HG02885 (cell line): ENCODE measurements around the gene NPAT.
"Not testable (repeated sequence)": the region's sequence is repeated elsewhere in the genome, so short reads cannot be mapped to it uniquely, and the experiment has no call there.

Source experiments
- ATAC-seq: cut with Tn5 transposase; IDR thresholded peaks from one replicate; pipeline ENCODE4 v1.9.1; 2021; ENCODE audit warnings: mild to moderate bottlenecking; ENCODE audit not compliant: unreplicated experiment, poor library complexity

NPAT gene

DNA sequence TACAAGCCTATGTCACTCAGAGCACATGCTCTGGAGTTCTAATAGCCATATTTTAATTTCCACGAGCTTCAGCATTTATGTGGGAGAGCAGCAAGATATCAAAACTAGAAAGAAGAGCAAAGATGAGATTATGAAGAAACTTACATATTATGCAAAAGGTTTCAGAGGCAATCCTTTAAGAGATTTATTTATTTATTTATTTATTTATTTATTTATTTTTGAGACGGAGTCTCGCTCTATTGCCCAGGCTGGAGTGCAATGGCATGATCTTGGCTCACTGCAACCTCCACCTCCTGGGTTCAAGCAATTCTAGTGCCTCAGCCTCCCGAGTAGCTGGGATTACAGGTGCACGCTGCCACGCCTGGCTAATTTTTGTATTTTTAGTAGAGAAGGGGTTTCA is 59.6 kb downstream of the NPAT start:
- not testable (repeated sequence) for ATAC-seq

DNA sequence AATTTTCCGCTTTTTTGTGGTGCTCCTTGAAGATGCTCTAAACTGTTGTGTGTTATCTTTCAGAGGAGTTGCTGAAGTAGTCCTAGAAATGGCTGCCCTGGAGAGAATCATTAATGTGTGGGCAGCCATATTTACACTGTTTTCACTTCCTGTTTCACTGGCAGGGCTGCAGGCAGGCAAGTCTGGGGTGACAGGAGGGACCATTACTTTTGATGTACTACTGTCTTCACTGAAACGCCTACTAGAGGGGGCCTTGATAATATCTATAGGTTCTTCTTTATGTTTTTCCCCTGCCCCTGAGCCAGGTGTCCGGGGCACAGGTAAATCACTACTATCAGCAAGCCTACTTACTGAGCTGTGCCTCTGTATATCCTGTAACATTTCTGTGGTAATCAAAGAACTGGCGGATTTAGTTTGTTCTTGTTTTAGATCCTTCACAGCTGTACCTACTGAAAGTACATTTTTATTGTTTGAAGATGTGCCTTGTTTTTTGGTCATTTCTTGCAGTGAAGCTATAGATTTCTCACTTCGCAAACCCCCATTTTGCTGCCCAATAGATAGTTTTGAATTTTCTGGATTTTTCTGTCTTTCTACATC is 61.4 kb downstream of the NPAT start:
- ATAC-seq = peak; percentile 99

DNA sequence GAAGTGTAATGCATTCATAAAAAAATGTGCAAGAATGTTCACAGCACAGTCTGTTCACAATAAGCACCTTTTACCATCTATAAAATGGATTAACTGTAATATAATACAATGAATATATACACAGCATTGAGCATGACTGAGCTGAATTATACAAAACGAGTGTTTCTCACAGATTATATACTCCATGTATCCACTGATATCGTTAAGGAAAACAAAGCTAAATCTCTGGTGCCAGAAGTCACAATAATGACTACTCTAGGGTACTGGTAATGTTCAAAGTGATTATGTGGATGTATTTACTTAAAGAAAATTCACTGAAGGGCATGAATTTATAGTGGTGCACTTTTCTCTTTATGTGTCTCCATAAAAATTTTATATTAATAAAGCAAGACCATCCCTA is 67.8 kb downstream of the NPAT start:
- ATAC-seq = no peak

DNA sequence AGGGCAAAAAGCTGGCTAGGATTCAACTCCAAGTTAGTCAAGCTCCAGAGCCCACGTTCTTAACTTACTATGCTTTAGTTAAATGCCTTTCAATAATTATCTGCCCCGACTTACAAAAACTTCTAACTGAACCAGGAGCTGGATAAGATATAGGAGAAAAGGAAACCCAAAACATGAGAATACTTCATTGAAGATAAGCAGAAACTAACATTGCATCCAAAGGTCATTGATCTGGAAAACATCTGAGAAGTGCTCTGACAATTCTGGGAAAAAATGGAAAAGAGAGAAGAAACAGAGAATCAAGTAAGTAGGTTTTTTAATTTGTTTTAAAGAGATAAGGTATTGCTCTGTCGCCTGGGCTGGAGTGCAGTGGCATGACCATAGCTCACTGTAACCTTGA is 73.9 kb downstream of the NPAT start:
- ATAC-seq = no peak

DNA sequence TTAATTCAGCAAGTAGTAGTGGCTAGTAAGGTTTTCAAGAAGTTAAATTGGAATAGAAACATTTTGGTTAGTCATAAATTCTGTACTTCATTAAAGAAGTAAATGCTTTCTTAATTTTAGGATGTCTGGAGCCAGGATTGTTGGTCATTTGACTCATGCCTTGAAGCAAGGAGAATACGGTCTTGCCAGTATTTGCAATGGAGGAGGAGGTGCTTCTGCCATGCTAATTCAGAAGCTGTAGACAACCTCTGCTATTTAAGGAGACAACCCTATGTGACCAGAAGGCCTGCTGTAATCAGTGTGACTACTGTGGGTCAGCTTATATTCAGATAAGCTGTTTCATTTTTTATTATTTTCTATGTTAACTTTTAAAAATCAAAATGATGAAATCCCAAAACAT is 75.3 kb downstream of the NPAT start:
- ATAC-seq = no peak

DNA sequence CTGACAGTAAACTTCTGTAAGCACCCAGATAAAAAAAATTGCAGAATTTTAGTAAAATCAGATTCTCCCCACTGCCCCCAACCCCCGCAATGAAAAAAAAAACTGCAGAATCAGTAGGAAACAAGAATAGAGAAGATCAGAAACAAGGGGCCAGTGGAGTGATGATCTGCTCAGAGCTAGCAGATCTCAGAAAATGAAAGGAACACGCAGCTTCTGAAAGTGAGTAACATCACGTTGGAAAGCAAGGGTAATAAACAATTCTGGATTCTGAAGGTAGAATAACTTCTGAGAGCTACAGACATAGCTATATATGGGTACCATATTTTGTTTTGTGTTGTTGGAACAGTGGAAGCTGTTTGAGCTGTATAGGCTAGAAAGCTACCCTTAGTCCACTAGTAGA is 77.8 kb downstream of the NPAT start:
- no peak for ATAC-seq

DNA sequence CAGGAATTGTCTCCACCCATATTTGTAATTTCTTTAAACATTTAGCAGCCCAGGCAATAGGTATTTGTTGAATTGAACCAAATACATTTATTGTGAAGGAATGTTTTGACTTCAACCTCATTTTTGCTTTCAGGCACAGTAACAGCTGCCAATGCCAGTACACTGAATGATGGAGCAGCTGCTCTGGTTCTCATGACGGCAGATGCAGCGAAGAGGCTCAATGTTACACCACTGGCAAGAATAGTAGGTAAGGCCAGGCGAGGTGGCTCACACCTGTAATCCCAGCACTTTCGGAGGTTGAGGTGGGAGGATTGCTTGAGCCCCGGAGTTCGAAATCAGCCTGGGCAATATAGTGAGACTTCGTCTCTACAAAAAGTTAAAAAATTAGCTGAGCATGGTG is 80.1 kb downstream of the NPAT start:
- ATAC-seq = no peak

DNA sequence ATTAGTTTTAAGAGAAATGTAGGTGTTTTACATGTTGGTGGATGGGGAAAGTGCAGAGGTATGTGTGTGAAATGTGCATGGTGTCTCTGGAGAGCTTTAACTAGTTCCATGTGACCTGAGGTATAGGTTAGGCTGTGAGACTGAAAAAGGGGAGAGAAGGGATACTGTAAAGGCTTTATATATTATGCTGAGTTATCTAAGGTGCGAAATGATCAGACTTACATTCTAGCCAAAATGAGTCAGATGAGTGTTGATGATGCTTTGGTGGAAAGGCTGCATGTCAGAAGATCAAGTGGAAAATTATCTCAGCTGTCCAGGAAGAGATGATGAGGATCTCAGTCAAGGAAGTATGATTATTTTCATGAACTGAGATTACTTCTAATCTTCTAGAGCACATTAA is 85.2 kb downstream of the NPAT start:
- ATAC-seq = no peak

DNA sequence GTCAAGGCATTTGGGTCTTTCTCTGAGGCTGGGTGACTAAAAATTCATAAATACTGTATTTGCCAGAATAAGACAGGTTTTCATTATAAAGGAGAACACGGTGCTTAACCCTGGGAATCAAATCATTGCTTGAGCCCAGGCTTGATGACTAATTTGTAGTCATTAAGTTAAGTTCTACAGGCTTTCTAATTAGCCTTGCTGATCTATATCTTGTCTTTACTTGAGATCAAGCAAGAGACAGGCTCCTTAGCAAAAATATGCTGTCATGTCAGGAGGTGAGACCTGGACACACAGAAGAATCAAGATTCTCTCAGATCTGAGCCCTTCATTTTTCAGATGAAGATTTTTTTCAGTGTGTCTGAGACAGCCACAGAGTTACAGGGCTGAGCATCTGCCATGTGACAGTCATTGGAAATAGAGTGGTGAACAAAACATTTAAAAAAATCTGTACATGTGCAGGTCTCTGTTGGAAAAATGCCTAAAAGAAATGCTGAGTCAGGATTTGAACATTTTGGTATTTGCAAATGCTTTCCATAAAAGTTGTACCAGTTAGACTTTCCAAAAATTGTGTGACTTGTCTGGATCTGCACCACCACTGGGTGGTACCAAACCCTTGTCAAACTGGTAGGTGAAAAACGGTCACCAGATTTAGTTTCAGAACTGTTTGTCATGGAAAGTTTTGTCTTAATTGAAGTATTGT is 86.4 kb downstream of the NPAT start:
- peak; percentile 58 for ATAC-seq

DNA sequence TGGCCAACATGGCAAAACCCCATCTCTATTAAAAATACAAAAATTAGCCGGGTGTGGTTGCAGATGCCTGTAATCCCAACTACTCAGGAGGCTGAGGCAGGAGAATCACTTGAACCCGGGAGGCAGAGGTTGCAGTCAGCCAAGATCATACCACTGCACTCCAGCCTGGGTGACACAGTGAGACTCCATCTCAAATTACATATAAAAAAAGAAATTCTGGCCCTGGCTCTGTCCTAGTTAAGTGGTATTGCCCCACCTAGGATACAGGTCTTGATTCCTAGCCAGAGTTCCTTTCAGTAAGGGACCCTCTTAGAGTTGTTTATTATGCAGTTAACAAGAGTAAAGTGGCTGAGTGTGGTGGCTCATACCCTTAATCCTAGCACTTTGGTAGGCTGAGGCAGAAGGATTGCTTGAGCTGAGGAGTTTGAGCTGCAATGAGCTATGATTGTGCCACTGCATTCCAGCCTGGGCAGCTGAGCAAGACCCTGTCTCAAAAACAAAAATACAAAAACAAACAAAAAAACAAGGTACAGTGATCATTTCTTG is 89.4 kb downstream of the NPAT start:
- not testable (repeated sequence) for ATAC-seq

DNA sequence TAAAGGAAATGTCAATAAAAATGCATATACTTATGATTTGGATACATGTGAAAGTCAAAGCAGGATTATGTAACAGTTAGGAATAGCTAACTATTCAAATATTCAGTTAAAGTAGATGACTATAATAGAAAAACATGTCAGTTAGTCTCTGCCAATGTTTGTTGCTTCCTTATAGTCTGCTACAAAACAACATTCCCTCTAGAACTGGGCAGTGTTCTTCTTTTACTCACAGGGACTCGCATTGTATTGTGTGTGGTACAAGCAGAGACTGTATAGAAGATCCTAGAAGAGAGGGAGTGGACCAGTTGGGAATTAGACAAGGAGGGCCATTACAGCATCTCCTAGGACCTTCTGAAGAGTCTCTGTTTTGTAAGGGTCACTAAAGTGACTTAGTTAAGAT is 90.4 kb downstream of the NPAT start:
- ATAC-seq = no peak

DNA sequence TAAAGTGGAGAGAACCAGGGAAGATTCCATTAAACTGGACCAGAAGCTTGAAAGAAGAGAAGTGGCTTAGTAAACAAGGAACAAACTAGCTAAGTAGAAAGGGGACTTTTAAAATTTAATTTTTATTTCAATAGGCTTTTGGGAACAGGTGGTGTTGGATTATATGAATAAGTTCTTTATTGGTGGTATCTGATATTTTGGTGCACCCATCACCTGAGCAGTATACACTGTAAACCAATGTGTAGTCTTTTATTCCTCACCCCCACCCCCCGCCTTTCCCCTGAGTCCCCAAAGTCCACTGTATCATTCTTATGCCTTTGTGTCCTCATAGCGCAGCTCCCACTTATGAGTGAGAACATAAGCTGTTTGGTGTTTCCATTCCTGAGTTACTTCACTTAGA is 93.7 kb downstream of the NPAT start:
- ATAC-seq = no peak

DNA sequence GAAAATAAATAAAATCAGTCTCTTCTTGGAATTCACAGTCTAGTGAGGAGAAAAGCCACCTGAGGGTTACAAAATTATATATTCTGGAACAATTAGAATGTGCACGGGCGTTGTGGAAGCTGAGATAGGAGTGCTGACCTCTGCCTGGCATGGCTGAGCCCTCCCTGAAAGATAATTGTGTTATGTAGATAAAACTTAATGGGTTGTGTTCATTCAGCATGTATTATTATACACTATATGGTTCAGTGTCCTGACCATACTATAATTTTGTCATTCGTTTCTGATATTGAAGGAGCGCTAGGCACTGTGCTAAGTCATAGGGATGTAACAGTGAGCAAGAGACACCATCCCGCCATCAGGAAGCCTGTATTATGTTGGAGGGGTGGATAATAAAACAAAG is 97.3 kb downstream of the NPAT start:
- ATAC-seq = no peak

DNA sequence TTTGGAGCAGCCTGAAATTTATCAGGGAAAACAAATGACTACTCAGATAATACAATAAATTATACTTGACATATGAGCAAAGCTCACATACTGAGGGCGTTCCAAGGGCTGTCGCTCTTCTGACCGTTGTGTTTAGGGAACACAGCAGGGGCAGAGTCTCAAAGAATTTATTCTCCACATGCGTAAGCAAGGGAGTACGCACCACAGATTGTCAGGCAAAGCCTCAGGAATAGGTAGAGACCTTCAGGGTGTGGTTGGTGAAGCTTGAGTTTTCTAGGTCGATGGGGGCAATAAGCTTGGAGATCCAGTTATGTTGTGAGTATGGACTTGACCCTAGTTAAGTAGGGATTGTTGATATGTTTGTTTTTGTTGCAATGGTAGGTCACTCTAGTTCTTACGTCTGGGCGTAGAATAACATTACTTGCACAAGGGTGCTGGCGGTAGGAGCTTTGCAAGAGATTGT is 100.2 kb downstream of the NPAT start:
- no peak for ATAC-seq

DNA sequence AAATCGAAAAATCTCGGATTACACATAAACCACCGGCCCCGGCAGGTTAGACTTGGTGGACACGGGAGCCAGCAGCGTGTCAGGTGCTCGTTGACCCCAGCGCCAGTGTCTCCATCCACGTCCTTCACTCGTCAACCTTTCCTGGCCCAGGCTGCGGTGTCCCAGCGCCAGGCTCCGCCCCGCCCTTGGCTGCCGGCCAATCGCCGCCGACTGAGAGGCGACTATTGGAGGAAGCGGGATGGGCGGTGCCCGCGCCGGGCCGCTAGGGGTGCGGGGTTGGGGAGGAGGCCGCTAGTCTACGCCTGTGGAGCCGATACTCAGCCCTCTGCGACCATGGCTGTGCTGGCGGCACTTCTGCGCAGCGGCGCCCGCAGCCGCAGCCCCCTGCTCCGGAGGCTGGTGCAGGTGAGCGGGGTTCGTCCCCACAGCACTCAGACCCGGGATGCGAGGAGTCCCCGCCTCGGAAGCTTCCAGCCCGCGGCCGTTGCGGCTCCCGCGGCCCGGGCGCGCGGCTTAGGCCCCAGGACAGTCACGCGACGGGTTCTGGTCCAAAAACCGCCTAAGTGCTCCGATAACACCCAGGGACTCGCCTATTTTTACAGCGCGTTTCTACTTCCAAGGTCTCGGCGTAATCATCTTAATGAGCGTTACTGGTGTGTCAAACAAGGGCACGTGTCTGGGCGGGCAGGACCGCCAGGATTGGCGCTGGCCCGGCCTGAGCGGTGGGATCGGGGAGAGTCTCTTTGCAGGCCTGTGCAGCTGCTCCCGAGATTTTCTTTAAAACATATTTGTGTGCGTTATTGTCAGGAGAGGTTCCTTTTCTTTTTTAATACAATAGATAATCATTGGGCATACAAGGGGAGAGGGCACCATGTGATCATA is 100.9 kb downstream of the NPAT start, which contains the start of gene ACAT1:
Gene ACAT1 (plus strand): TSS at position 294 of the 882 bp plus-strand sequence. CDS start 40 bp downstream, at position 334.
- peak; percentile 98 for ATAC-seq

DNA sequence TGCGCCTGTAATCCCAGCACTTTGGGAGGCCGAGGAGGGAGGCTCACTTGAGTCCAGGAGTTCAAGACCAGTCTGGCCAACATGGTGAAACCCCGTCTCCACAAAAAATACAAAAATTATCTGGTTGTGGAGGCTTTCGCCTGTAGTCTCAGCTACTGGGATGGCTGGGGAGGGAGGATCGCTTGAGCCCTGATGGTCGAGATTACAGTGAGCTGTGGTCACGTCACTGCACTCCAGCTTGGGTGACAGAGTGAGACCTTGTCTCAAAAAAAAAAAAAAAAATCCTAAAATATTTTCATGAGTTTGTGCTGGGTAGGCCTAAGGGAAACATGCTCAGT is 101.5 kb downstream of the NPAT start:
- ATAC-seq = not testable (repeated sequence)

DNA sequence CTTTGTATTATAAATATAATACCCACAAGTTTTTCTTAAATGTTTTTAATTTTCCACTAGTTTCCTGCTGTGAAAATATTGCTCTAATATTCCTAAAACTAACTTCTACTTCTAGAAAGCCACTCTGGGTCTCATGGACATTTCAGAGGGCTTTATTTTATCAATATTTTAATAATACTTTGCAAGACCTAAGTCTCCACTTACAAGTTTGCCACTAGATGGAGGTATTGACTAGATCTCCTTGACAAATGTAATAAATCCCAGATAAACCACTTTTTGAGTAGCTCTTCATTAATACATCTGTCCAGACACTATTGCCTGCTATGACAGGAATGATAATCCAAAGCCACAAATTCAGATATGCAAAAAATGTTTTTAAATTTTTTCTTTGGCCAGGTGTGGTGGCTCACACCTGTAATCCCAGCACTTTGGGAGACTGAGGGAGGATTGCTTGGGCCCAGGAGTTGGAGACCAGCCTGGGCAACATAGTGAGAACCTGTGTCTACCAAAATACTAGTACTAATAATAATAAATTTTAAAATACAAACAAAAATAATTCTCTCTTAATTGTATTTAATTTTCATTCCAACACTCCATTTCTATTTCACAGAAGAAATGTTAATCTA is 104.6 kb downstream of the NPAT start:
- no peak for ATAC-seq

DNA sequence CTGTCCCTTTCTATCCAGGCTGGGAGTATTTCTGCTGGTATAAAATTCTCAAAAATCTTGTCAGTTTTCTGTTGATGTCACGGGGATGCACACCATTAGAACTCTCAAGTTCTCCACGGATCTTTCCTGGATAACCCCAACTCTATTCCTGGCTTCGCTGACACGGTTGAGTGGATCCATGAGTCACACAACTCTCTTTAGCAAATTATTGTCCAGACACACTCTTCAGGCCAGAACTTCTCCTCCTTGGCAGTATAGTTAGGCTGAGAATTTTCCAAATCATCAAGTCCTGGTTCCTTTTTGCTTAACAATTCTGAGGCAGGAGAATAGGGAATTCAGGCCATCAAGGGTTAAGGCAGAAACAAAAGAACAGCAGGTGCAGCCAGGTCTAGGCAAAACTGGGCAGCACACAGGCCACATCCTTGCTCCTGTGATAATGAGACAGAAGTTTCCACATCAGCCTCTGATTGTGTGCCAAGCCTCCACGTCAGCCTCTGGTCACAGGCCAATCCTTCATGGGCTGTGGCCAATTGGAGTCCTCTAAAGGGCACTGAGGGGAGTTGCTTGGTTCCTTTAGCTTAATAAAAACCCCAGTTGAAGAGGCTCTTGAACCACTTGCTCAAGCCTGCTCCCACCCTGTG is 106.8 kb downstream of the NPAT start:
- peak; percentile 35 for ATAC-seq

DNA sequence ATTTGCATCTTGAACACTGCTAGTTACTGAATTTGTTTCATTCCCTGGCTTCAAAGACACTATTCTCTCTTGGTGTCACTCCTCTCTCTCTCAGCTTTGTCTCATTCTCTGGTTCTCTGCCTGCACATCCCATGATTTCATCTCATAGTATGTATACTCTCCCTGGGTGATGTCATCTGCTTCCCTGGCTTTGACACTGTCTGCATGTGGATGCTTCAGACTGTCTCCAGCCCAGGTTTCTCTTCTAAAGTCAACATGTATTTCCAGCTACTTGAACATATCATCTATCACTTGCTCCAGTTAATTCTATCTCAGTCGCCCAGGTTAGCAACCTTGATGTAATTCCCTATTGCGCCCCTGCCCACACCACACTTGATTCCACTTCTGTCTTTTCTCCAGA is 110.4 kb downstream of the NPAT start:
- ATAC-seq = no peak

DNA sequence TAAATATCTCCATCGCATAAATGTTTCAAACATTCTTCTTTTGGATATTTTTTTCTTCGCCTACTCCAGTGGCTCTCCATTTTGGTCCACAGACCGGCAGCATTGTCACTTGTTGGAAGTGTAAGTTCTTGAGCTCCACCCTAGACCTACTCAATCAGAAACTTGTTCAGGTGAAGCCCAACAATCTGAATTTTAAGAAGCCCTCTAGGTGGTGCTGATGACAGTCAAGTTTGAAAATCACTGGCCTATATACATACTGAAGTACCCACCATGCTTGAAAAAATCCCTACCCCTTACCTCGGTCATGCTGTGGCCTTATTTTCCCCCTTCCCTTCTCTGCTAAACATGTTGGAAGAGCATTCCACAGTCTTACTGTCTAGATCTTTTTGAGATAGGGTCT is 111.3 kb downstream of the NPAT start:
- ATAC-seq = no peak
